ENCODE data around the gene C20orf141.
A peak's percentile ranks its signal among the peaks of the same experiment; 100 is the strongest.
"Not testable (repeated sequence)": the region's sequence is repeated elsewhere in the genome, so short reads cannot be mapped to it uniquely, and the experiment has no call there.

C20orf141 gene

GRCh38 chr20:2814587-2815051 lies at the start of gene C20orf141:
C20orf141 (plus strand) TSS chr20:2814987; CDS start chr20:2815185, 198 bp downstream.
- no peak for DNase-seq

- DNase-seq, result no peak
These were observed 46.8 kb upstream of the C20orf141 start for GRCh38 chr20:2767768-2768631.

GRCh38 chr20:2768632-2769015 lies 46.2 kb upstream of the C20orf141 start:
- DNase-seq, result no peak

GRCh38 chr20:2770091-2770490 lies 44.7 kb upstream of the C20orf141 start:
- DNase-seq, result not testable (repeated sequence)

GRCh38 chr20:2771631-2772080 lies 43.1 kb upstream of the C20orf141 start:
- no peak for DNase-seq

- DNase-seq, result no peak
These were observed 41.0 kb upstream of the C20orf141 start for GRCh38 chr20:2773812-2774211.

- no peak for DNase-seq
These were observed 39.6 kb upstream of the C20orf141 start for GRCh38 chr20:2775139-2775538.

GRCh38 chr20:2778602-2779321 lies 36.0 kb upstream of the C20orf141 start:
- no peak for DNase-seq

- no peak for DNase-seq
These were observed 33.8 kb upstream of the C20orf141 start for GRCh38 chr20:2780948-2781347.

GRCh38 chr20:2783908-2784566 lies 30.8 kb upstream of the C20orf141 start:
- no peak for DNase-seq

GRCh38 chr20:2793471-2793870 lies 21.3 kb upstream of the C20orf141 start:
- DNase-seq, result no peak

GRCh38 chr20:2794202-2794748 lies 20.5 kb upstream of the C20orf141 start:
- peak; percentile 56 for DNase-seq

- DNase-seq, result peak; percentile 57
These were observed 19.8 kb upstream of the C20orf141 start for GRCh38 chr20:2794866-2795447.

GRCh38 chr20:2795451-2795850 lies 19.3 kb upstream of the C20orf141 start:
- peak; percentile 53 for DNase-seq

GRCh38 chr20:2796011-2796660 lies 18.7 kb upstream of the C20orf141 start:
- no peak for DNase-seq

GRCh38 chr20:2797136-2797983 lies 17.4 kb upstream of the C20orf141 start:
- DNase-seq, result no peak

GRCh38 chr20:2798095-2798805 lies 16.5 kb upstream of the C20orf141 start:
- no peak for DNase-seq

- DNase-seq, result peak; percentile 14
These were observed 16.0 kb upstream of the C20orf141 start for GRCh38 chr20:2798814-2799213.

- DNase-seq, result no peak
These were observed 15.5 kb upstream of the C20orf141 start for GRCh38 chr20:2799271-2799670.
